HG03558 (cell line): ENCODE measurements around the gene SMARCA4.

Experiments
- ATAC-seq: cut with Tn5 transposase; IDR thresholded peaks from one replicate; pipeline ENCODE4 v1.9.1; 2021; ENCODE audit warnings: moderate number of reproducible peaks; ENCODE audit not compliant: unreplicated experiment; ENCODE audit errors: extremely low read depth

SMARCA4 gene

DNA sequence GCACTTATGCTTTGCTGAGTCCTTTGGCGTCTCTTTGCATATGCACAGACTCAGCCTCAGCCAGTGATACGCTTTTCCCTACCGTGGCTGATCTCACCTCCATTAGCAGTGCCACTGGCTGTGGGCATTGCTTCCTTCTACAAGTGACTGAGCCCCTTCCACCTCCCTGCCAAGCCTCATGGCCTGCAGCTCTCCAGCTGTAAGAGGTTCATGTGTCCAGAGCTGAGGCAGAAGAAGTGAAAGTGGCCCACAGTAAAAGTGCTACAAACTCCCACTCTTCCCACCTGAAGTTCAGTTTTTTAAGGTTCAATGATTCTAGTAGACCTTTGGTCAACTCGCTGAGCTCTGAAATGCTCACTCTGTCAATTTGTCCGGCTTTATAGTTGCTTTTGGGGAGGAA lies 44.7 kb downstream of the SMARCA4 start:
- no peak for ATAC-seq

DNA sequence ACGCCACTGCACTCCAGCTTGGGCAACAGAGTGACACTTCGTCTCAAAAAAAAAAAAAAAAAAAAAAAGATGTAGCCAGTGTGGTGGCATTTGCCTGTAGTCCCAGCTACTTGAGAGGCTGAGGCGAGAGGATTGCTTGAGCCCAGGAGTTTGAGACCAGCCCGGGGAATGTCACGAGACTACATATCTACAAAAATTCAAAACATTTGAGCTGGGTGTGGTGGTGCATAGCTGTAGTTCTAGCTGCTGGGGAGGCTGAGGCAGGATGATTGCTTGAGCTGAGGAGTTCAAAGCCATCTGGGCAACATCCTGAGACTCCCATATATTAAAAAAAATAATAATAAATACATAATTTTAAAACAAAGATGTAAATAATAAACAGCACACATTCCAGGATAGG lies 46.6 kb downstream of the SMARCA4 start:
- no peak for ATAC-seq

DNA sequence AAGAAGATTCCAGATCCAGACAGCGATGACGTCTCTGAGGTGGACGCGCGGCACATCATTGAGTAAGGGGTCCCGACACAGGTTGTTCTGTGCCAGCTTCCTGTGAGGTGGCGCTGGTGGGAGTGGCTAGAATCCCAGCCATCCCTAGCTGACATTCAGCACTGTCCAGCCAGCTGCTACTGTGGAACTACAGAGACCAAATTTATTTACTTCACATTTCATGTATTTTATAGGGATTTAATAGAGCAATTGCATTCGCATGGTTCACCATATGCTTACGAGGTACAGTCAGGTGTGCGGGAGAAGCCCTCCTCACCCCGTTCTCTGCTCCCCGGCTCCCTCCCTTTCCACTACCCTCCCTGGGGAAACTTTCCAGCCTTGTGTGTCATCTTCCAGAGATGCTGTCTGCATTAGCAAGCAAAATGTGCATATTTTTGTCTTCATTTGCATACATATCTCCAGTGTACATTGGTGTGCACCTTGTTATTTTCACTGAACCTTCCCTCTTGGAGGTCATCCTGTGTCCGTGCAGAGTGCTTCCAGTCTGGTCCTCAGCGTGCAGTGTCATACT lies 47.2 kb downstream of the SMARCA4 start:
- ATAC-seq, result no peak

DNA sequence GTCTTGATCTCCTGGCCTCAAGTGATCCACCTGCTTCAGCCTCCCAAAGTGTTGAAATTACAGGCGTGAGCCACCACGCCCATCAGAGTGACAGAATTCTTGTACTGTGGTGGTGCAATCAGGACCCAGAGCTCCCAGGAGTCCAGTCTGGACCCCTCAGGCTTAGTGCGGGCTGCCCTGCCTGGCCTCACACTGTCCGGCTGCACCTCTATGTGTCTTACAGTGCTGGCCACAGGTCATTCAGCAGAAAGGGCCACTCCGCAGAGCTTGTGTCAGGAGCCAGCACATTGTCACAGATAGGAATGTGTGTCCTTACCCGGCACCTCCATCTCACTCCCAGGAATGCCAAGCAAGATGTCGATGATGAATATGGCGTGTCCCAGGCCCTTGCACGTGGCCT lies 49.2 kb downstream of the SMARCA4 start:
- no peak for ATAC-seq

DNA sequence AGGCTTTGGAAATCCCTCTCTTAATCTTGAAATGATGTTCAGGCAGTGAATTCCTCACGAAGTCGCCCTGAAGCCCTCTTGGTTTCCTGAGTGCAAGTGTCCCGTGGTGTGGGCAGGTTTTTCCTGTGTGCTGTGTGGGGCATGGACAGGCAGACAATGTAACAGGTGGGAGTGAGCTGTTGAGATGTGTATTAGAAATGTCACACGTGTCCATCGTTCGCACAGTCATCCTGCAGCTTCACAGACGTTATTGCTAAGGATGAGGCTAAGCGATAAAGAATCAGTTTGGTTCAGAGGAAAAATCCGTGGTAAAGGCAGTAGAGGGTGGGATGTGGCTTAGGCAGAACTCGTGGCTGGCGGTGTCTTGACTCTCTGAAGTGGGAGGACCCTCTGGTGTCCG lies 51.7 kb downstream of the SMARCA4 start:
- no peak for ATAC-seq

DNA sequence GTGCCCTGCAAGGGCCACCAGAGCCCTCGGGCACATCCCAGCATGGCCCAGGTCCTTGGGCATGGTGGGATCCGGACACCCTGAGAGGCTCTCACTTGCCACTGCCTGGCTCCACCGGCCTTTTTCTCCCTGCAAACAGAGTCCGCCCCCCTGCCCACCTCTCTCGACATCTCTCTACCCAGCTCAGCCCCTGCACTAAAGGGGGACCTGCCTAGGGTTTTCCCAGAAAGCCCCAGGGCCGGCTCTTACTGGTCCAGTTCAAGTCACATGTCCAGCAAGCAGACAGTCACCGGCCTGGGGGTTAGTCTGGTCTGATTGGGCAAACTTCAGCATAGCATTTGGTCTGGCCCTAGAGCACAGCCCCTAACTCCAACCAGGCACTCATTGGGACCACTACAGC lies 52.9 kb downstream of the SMARCA4 start:
- no peak for ATAC-seq

DNA sequence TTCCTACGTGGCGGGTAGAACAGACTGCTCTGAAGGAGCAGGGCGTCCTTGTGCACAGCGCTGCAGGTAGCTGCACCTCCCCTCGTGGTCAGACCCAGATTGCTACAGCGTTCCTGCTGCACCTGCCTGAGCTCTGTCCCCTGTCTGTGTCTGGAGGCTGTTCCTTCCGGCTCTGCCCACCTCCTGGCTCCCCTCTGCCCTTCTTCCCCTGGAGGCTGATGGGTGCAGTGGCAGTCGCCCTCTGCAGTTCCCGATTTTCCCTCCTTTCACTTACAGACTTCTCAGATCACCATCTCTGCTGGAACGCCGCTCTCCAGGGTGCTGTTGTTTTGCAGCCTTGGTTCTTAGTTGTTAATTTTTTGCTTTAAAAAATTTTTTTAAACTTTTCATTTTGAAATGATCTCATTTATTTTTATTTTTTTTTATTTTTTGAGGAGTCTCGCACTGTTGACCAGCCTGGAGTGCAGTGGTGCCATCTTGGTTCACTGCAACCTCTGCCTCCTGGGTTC lies 53.6 kb downstream of the SMARCA4 start:
- ATAC-seq, result no peak

DNA sequence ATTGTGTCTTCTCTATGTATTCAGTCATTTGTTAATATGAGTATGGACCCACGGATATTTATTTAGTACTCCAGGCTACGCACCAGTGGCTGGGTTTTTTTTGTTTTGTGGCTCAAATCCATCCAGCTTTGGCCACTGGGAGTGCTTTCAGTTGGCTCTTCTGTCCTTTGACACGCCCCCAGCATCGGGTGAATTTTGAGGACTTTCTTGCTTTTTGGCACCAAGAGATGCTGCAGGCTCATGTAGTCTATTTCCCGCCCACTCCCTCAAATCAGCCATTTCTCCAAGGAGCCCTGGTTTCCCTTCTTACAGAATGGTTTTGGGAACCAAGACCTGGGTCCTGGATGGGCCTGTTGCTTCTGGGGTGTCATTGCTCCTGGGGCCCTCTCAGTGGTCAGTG lies 55.8 kb downstream of the SMARCA4 start:
- ATAC-seq, result no peak

DNA sequence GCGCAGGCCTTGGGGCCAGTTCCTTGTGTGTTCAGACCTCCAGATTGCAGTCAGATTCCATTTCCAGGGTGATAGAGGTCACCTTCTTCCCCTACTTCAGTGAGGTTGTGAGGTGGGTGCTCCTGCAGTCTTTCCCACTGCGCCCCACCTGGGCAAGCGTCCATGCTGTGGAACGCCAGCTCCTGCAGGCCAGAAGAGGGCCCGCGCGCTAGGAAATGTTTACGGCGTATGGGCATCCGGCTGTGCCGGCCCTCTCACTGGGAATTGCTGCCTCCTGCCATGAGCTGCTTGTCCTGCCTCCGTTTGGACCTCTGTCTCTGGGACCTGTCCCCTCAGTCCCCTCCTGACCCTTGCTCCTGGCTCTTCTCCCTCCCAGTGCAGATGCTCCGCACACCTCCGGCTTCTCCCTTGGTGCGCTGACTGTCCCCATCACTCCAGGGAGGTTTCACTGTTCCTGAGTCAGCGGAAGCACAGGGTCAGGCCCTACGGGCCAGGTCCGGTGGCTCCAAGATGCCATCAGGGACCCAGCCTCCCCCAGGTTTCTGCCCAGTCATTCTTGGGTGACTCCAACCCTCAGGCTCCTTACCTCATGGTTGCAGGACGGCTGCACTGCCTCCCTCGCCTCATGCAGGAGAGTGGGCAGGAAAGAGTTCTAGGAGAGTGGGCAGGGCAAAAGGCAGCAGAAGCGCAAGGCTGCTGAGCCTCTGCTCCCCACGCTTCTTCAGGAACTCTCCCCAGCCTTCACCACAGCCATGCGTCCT lies 56.6 kb downstream of the SMARCA4 start:
- ATAC-seq, result no peak

DNA sequence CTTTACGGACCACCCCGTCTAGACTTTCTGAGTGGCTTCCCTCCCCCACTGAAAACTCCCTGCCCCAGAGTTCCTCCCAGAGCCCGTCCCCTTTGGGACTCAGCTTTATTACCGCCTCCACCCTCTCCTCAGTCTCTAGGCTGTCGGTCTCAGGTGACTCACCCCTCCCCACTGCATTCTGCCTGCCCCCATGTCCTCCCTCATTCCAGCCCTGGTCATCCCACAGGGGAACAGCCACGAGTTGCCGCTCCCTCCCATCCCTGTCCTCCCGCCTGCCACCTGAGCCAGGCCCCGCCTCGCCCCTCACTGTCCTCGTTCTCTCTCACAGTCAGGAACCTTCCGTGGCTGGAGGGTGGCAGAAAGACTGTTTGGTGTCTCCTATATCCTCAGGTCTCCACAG lies 57.3 kb downstream of the SMARCA4 start:
- no peak for ATAC-seq

DNA sequence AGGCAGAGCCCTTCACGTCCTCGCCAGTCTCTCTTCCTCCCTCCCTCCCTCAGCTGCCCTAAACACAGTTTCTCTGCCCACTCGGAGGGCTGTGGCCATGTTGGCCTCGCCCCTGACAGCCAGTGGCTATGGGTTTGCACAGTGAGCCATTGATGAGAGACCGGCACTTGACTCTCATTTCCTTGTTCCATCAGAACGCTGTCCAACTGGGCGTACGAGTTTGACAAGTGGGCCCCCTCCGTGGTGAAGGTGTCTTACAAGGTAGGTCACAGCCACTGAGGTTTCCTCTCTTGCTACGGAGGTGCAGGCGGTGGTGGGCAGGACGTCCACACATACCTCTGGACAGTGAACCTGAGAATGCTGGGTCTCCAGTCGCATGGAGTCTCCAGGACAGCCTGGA lies 57.9 kb downstream of the SMARCA4 start:
- no peak for ATAC-seq

DNA sequence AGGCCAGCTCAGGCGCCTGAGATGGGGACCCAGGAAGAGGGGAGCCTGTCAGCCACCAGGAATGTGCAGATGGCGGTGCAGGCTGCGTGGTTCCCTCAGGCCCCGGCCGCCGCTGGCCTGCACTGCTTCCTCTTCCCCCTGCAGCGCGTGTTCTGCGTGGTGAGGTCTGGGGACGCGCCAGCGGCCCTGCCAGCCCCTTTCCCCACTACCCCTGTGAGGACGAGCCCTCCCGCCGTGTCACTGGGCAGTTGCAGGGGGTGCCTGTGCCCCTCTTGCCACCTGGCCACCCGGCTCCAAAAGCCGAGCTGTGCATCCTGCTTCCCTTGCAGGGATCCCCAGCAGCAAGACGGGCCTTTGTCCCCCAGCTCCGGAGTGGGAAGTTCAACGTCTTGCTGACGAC lies 58.4 kb downstream of the SMARCA4 start:
- no peak for ATAC-seq

DNA sequence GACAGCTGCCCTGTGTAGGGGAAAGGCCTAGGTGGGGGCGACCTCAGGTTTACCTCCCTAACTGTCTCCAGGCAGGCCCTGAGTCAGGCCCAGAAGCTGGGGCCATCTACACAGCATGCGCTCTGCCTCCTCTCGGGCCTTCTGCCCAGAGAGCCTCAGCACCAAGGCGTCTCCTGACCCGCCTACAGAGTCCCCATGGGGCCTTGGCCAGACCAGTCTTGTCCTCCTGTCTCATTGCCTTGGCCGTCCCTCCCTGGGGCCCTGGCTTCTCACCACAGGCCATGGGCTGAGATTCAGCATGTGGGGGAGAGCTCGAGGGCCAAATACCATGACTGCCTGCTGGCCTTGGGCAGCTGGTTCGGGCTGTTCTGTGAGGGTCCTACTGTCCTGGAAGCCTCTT lies 59.0 kb downstream of the SMARCA4 start:
- ATAC-seq, result no peak

DNA sequence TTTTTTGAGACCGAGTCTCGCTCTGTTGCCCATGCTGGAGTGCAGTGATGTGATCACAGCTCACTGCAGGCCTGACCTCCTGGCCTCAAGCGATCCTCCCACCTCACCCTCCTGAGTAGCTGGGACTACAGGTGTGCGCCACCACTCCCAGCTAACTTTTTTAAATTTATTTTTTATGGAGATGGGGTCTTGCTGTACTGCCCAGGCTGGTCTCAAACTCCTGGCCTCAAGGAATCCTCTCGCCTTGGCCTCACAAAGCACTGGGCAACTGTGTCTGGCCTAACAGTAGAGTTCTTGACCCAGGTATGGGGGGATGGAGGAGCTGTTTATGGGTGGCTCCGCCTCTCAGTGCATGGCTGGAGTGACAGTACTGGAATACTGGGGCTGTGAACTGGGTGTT lies 59.6 kb downstream of the SMARCA4 start:
- no peak for ATAC-seq

DNA sequence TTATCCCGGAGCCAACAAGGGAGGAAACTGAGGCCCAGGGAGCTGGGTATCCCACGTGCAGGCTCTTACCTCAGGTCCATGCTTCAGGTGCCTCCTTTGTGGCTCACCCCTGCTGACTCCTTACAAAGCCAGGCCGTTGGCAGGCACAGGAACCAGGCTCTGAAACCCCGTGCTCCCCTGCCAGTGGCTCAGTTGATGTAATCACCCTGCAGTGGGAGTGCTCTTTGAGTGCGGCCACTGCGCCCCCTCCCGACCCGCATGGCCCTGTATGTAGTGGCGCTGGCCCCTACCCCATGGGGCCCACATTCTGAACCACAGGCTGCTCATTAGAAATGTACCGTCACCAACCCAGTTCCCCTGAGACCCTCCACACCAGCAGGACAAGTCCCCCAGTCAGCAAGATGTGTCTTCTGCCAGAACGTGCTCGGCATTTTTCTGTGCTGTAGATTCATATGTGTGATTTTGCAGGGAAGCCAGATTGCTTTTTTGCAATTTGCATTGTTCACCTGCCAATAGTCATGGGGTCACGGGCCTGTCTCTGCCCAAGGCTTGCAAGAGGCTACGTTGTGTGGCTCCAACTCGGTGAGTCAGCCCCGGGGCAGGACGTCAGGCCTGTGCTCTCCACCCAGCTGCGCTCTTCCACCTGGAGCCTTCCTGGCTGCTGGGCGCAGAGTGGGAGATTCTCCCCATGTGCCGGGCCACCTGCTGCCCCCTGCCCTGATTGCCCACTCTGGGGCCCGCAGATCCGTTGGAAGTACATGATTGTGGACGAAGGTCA lies 60.3 kb downstream of the SMARCA4 start:
- ATAC-seq, result no peak

DNA sequence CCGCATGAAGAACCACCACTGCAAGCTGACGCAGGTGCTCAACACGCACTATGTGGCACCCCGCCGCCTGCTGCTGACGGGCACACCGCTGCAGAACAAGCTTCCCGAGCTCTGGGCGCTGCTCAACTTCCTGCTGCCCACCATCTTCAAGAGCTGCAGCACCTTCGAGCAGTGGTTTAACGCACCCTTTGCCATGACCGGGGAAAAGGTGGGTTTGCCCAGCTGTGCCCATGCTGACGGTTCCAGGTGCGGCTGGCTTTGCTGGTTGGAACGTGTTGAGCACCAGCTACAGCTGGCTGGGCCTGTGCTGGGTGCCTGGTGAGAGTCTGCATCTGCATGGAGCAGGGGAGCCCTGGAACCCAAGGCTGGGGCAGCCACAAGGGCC lies 60.9 kb downstream of the SMARCA4 start:
- ATAC-seq, result no peak

DNA sequence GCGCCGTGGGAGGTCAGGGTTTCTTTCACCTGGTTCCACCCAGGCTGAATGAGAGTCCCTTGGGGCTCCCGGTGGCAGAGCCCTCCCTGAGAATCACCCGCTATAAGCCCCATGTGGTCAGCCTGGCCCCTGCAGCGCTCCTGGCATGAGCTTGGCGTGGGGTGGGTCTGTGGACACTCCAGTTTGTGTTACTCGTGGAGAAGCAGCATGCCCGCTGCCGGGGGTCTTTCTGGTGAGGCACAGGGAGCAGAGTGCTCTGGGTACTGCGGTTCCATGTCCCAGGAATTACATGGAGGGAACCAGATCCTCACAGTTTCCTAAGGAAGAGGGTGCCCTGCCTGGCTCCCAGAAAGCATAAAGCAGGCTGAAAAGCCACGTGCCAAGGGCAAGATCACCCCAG lies 62.2 kb downstream of the SMARCA4 start:
- ATAC-seq, result no peak

DNA sequence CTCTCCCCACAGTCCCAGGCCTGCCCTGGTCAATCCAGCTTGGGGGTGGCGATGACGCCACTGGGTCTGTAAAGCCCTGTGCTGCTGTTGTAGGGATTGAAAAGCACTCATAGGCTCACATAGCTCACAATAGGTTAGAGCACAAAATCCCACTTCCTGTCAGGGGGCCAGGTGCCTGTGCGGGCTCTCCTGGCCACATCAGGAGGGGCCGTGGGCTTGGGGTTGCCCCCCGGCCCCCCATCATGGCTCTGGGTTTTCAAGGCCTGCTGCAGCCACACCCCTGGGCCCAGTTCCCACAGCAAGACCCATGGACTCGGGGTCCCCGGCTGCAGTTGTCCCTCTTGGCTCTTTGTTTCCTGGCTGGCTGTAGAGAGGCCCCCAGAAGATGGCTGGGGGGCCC lies 62.9 kb downstream of the SMARCA4 start:
- no peak for ATAC-seq

DNA sequence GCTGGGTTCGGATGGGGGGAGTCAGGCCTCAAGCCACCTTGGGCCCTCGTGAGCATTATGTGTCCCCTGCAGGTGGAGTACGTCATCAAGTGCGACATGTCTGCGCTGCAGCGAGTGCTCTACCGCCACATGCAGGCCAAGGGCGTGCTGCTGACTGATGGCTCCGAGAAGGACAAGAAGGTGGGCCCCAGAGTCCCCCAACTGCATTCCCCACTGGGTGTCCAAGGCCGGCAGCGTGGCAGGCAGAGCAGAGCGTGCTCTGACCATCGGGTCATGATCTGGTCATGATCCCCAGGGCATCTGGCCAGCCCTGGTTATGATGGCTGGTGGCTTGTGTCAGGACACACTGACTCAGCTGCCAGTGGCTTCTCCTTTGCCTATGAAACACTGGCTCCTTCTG lies 63.4 kb downstream of the SMARCA4 start:
- ATAC-seq, result no peak

DNA sequence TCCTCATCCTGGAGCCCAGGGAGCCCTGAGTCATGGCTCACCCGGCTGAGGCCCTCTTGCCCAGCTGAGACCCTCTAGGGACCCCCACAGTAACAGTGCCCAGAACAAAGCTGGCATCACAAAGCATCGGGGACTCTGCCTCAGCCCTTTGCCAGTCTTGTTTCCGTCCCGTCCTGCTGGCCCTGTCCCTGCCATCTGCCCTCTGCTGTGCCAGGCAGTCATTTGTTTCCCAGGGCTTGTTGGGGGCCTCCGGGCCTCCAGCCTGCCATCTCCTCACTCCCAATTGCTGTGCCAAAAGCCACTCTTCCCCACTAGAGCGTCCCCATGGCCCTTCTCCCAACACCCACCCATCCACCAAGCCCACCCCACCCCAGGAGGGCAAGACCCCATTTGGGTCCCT lies 64.2 kb downstream of the SMARCA4 start:
- no peak for ATAC-seq

DNA sequence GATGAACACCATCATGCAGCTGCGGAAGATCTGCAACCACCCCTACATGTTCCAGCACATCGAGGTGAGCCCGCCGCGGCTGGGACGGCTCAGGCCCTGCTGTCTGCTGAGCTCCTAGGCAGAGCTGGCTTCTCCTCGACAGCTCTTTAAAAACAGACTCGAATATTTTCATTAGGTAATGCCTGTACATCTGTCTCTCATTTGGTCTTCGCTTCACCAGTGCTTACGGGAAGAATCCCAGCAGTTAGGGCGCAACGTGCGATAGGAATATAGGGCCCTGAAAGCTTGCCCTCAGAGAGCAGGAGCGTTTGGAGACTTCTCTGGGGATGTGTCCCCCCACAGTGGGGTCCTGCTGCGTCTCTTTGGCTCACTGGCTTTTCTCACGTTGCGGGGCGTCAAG lies 64.6 kb downstream of the SMARCA4 start:
- no peak for ATAC-seq
